SK-N-SH (cell line): ENCODE data around the gene SLC8A1. TPM values are rescaled to one million over a fixed set of nuclear protein-coding genes. Genes with fewer than 3 reads are reported as not detected.

Source experiments
- CTCF ChIA-PET: fragments of 300-600, 350-600 bp; formaldehyde crosslinking; extraction: SDS; loops from one replicate; lab custom pipeline; 2021; lab: Yijun Ruan, JAX
- POLR2A ChIA-PET: fragments of 350-600 bp; sonication (Branson Sonifier 250); formaldehyde crosslinking; extraction: SDS; loops from one replicate; lab custom pipeline; 2020; ENCODE audit warnings: antibody characterized with exemption, inconsistent platforms; lab: Yijun Ruan, JAX
- DNase-seq: peaks from one replicate; pipeline ENCODE4 v3.0.0; 2012
- H2AFZ ChIP-seq: fragments of 200-600 bp; sonication (generic); 2 replicates; pipeline ENCODE4 v1.8.1; 2016; ENCODE audit warnings: antibody characterized with exemption, mild to moderate bottlenecking, low read depth
- H3F3A ChIP-seq: fragments of 200-600 bp; sonication (generic); replicated peaks from 2 replicates; pipeline ENCODE3; 2016; ENCODE audit warnings: antibody characterized with exemption, mild to moderate bottlenecking; ENCODE audit not compliant: insufficient read depth
- H3K27ac ChIP-seq, 2 experiments: fragments of 200-500 bp in 1 of 2; fragments of 200-600 bp in 1 of 2; sonication (Bioruptor generic) in 1 of 2; sonication (generic), shearing (Covaris generic) in 1 of 2; 2 replicates each; pipeline versions ENCODE4 v1.5.1 to v1.6.1; 2014 to 2016; ENCODE audit warnings: low read depth in 2 of 2, inconsistent platforms in 1 of 2, low read length in 1 of 2, mild to moderate bottlenecking in 1 of 2, mixed read lengths in 1 of 2
- H3K27me3 ChIP-seq: fragments of 200-600 bp; sonication (generic), shearing (Covaris generic); 2 replicates; pipeline ENCODE4 v1.6.1; 2016; ENCODE audit warnings: mixed run types; ENCODE audit not compliant: insufficient read depth
- H3K36me3 ChIP-seq, 2 experiments: fragments of 200-500 bp in 1 of 2; fragments of 200-600 bp in 1 of 2; sonication (Bioruptor generic) in 1 of 2; sonication (generic) in 1 of 2; replicated peaks in 1 of 2; 2 replicates each; pipeline versions ENCODE3 to v1.5.1; 2014 to 2016; ENCODE audit warnings: low read length in 1 of 2, mild to moderate bottlenecking in 1 of 2; ENCODE audit not compliant: insufficient read depth in 2 of 2, control insufficient read depth in 1 of 2
- H3K4me1 ChIP-seq, 2 experiments: fragments of 200-500 bp in 1 of 2; fragments of 200-600 bp in 1 of 2; sonication (Bioruptor generic) in 1 of 2; sonication (generic), shearing (Covaris generic) in 1 of 2; 2 replicates each; pipeline versions ENCODE4 v1.5.1 to v1.6.1; 2014 to 2016; ENCODE audit warnings: low read depth in 1 of 2, low read length in 1 of 2, mixed run types in 1 of 2; ENCODE audit not compliant: insufficient read depth in 2 of 2, control insufficient read depth in 1 of 2
- H3K4me2 ChIP-seq: fragments of 200-600 bp; sonication (generic), shearing (Covaris generic); 2 replicates; pipeline ENCODE4 v1.6.1; 2017; ENCODE audit warnings: mixed run types
- H3K4me3 ChIP-seq, 2 experiments: fragments of 200-500 bp in 1 of 2; fragments of 200-600 bp in 1 of 2; sonication (Bioruptor generic) in 1 of 2; sonication (generic), shearing (Covaris generic) in 1 of 2; 2 replicates each; pipeline versions ENCODE4 v1.5.1 to v1.8.1; 2014 to 2016; ENCODE audit warnings: low read depth in 2 of 2, inconsistent platforms in 1 of 2, low read length in 1 of 2, mild to moderate bottlenecking in 1 of 2, mixed read lengths in 1 of 2, moderate library complexity in 1 of 2
- H3K79me2 ChIP-seq: fragments of 200-600 bp; sonication (generic); 2 replicates; pipeline ENCODE4 v1.8.1; 2017; ENCODE audit warnings: mild to moderate bottlenecking; ENCODE audit not compliant: insufficient read depth
- H3K9ac ChIP-seq: fragments of 200-600 bp; sonication (generic); 2 replicates; pipeline ENCODE4 v1.6.1; 2017; ENCODE audit warnings: mixed run types
- H3K9me2 ChIP-seq: fragments of 200-600 bp; sonication (generic); 2 replicates; pipeline ENCODE4 v1.6.1; 2017; ENCODE audit warnings: mixed run types
- H3K9me3 ChIP-seq: fragments of 200-600 bp; sonication (generic); 2 replicates; pipeline ENCODE4 v1.6.1; 2017; ENCODE audit warnings: mixed run types, mild to moderate bottlenecking, moderate library complexity
- H4K20me1 ChIP-seq: fragments of 200-600 bp; sonication (generic); 2 replicates; pipeline ENCODE4 v1.6.1; 2017; ENCODE audit warnings: mild to moderate bottlenecking, mixed run types; ENCODE audit not compliant: insufficient read depth
- CTCF ChIP-seq: fragments of 200-600 bp; sonication (generic); IDR thresholded peaks from 2 replicates; pipeline ENCODE4 v1.6.1; 2017; ENCODE audit warnings: antibody characterized with exemption, mild to moderate bottlenecking, moderate library complexity
- EZH2phosphoT487 ChIP-seq: fragments of 200-600 bp; sonication (generic); IDR thresholded peaks from 2 replicates; pipeline ENCODE4 v1.6.1; 2017; ENCODE audit warnings: low read depth, mixed run types, mild to moderate bottlenecking, antibody characterized with exemption, moderate library complexity, borderline replicate concordance
- GATA2 ChIP-seq: sonication (generic); formaldehyde crosslinking; IDR thresholded peaks from 2 replicates; pipeline ENCODE4 v1.5.0; 2020; ENCODE audit warnings: mild to moderate bottlenecking, missing genetic modification reagents
- JUND ChIP-seq: IDR thresholded peaks from 2 replicates; pipeline ENCODE4 v1.4.0; 2012
- NFIC ChIP-seq: IDR thresholded peaks from 2 replicates; pipeline ENCODE4 v1.4.0; 2012; ENCODE audit warnings: borderline replicate concordance
- POLR2AphosphoS5 ChIP-seq: IDR thresholded peaks from 2 replicates; pipeline ENCODE4 v1.6.1; 2012; ENCODE audit warnings: low read depth, low read length
- RAD21 ChIP-seq: IDR thresholded peaks from 2 replicates; pipeline ENCODE4 v1.6.1; 2012; ENCODE audit warnings: mild to moderate bottlenecking, low read length
- RCOR1 ChIP-seq: fragments of 150-350 bp; IDR thresholded peaks from 2 replicates; pipeline ENCODE4 v1.6.1; 2017; ENCODE audit warnings: antibody characterized with exemption, low read length
- REST ChIP-seq: IDR thresholded peaks from 2 replicates; pipeline ENCODE4 v1.6.1; 2012; ENCODE audit warnings: mild to moderate bottlenecking, low read depth, low read length, moderate library complexity
- RFX5 ChIP-seq: IDR thresholded peaks from 2 replicates; pipeline ENCODE4 v1.6.1; 2012; ENCODE audit warnings: mild to moderate bottlenecking, improper control_type of control experiment, low read length
- RXRA ChIP-seq: IDR thresholded peaks from 2 replicates; pipeline ENCODE4 v1.4.0; 2012; ENCODE audit warnings: low read depth, mild to moderate bottlenecking, borderline replicate concordance
- SIN3A ChIP-seq: IDR thresholded peaks from 2 replicates; pipeline ENCODE4 v1.6.1; 2012; ENCODE audit warnings: low read depth, mild to moderate bottlenecking, low read length, moderate library complexity, borderline replicate concordance
- TCF12 ChIP-seq: IDR thresholded peaks from 2 replicates; pipeline ENCODE4 v1.4.0; 2012
- WGBS: methylation state at CpG from one replicate; pipeline ENCODE4 v1.1.6; 2017; ENCODE audit warnings: low lambda C conversion rate; 5-methylcytosine and 5-hydroxymethylcytosine counted together
- polyA plus RNA-seq, 3 experiments: library from polyadenylated mRNA; depleted of rRNA; stranded (reverse); fragments of >200 nt; gene quantifications; 2 replicates each; pipeline ENCODE4 v1.2.3, GENCODE V29; 2012
- TF ChIP-seq, protein P1 (sequence below): IDR thresholded peaks from 2 replicates; pipeline ENCODE4; 2012
- TF ChIP-seq, protein P2 (sequence below): fragments of 150-350 bp; IDR thresholded peaks from 2 replicates; pipeline ENCODE4 v1.6.1; 2016; ENCODE audit warnings: mild to moderate bottlenecking, low read depth, low read length

The SLC8A1 gene
- polyA plus RNA-seq, 1 of the 3 experiments (the other 2 are of a cell fraction), result 3.2 TPM

DNA sequence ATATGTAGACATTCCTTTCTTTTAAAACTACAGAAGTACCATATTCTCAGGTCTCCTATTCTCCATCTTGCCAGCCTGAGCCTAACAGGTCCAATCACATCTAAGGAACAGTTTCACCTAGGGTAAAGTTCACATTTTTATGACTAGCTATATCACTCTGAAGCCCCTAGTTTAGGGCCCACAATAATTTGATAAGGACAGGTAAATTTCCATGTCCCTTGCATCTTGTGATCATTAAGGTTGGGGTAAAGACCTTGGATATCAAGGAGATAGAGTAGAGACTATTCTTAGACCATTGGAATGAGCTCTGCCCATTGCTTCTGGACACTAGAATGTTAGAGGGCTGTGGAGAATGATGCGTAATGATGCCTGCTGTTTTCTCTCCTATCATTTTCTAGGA is 185.7 kb downstream of the SLC8A1 start:
- H3K4me3 ChIP-seq, result no peak overlapping the region
- WGBS, result 82% methylated on average over 1 of the region's 1 CpG
- H3K9me3 ChIP-seq, result no peaks in the 10 kb centered on the region
- H3K9me2 ChIP-seq, result no peaks in the 10 kb centered on the region
- H3F3A ChIP-seq, result no peaks in the 10 kb centered on the region
- no peaks in the 10 kb centered on the region for H3K36me3 ChIP-seq
- no peak overlapping the region for H3K9ac ChIP-seq
- H3K27ac ChIP-seq, result no peak overlapping the region
- ChIA-PET POLR2A (no interaction called here), CTCF (interaction anchor here (0.5 to 1.8 kb wide), 4 partner anchors 13 to 352 kb away, joined by 3 to 5 read pairs (median 3); no protein-coding TSS in a partner anchor)
- no peaks in the 10 kb centered on the region for H3K79me2 ChIP-seq
- no peak overlapping the region for H3K4me2 ChIP-seq
- H4K20me1 ChIP-seq, result no peaks in the 10 kb centered on the region
- no peaks in the 10 kb centered on the region for H3K27me3 ChIP-seq
- H2AFZ ChIP-seq, result no peak overlapping the region
- no peaks in the 10 kb centered on the region; a peak in 1 of 4 replicates for H3K4me1 ChIP-seq
- TF ChIP-seq NFIC (no peak), POLR2AphosphoS5 (no peak), RAD21 (no peak)
- DNase-seq, result no peak

- H3K79me2 ChIP-seq, result no peaks in the 10 kb centered on the region
- POLR2A ChIA-PET, result no interaction called here
- no peak overlapping the region for H3K27ac ChIP-seq
- no peaks in the 10 kb centered on the region for H3K27me3 ChIP-seq
- H2AFZ ChIP-seq, result no peak overlapping the region
- no peaks in the 10 kb centered on the region for H3F3A ChIP-seq
- no peak for DNase-seq
- H4K20me1 ChIP-seq, result no peaks in the 10 kb centered on the region
- H3K36me3 ChIP-seq, result no peaks in the 10 kb centered on the region
- H3K4me1 ChIP-seq, result no peaks in the 10 kb centered on the region; a peak in 1 of 4 replicates
- no peaks in the 10 kb centered on the region for H3K9me2 ChIP-seq
- H3K9ac ChIP-seq, result no peak overlapping the region
- CTCF ChIA-PET, result interaction anchor here (0.5 kb wide), 1 partner anchor 23 kb away, joined by 3 read pairs; no protein-coding TSS in a partner anchor
- no peak for TF ChIP-seq CTCF
- TF ChIP-seq GATA2, result peak; percentile 37
- no peak overlapping the region for H3K4me2 ChIP-seq
- no peaks in the 10 kb centered on the region for H3K9me3 ChIP-seq
- no peak overlapping the region for H3K4me3 ChIP-seq
Observed at GRCh38 chr2:40265602-40266001, 186.3 kb downstream of the SLC8A1 start.

- WGBS, result 79% methylated on average over 2 of the region's 2 CpGs
- ChIA-PET CTCF (interaction anchor here (0.6 to 2.1 kb wide), 3 partner anchors 12 to 360 kb away, joined by 3 to 7 read pairs (median 4); no protein-coding TSS in a partner anchor), POLR2A (no interaction called here)
- no peak for TF ChIP-seq POLR2AphosphoS5
- TF ChIP-seq JUND, result no peak
- no peak for TF ChIP-seq SIN3A
- TF ChIP-seq EZH2phosphoT487, result no peak
- no peak for TF ChIP-seq RXRA
- no peak for TF ChIP-seq TCF12
- no peak for TF ChIP-seq RFX5
- no peak for TF ChIP-seq RAD21
- TF ChIP-seq, protein P1, sequence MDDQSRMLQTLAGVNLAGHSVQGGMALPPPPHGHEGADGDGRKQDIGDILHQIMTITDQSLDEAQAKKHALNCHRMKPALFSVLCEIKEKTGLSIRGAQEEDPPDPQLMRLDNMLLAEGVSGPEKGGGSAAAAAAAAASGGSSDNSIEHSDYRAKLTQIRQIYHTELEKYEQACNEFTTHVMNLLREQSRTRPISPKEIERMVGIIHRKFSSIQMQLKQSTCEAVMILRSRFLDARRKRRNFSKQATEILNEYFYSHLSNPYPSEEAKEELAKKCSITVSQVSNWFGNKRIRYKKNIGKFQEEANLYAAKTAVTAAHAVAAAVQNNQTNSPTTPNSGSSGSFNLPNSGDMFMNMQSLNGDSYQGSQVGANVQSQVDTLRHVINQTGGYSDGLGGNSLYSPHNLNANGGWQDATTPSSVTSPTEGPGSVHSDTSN, result no peak
- no peak for TF ChIP-seq REST
- no peak for TF ChIP-seq RCOR1
- TF ChIP-seq, protein P2, sequence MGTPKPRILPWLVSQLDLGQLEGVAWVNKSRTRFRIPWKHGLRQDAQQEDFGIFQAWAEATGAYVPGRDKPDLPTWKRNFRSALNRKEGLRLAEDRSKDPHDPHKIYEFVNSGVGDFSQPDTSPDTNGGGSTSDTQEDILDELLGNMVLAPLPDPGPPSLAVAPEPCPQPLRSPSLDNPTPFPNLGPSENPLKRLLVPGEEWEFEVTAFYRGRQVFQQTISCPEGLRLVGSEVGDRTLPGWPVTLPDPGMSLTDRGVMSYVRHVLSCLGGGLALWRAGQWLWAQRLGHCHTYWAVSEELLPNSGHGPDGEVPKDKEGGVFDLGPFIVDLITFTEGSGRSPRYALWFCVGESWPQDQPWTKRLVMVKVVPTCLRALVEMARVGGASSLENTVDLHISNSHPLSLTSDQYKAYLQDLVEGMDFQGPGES, result no peak
Observed at GRCh38 chr2:40261042-40261441, 190.8 kb downstream of the SLC8A1 start.

More at GRCh38 chr2:40261042-40261441, 190.8 kb downstream of the SLC8A1 start:
- Histone ChIP-seq H3K79me2 (no peaks in the 10 kb centered on the region), H3K9me3 (no peaks in the 10 kb centered on the region), H3K4me1 (peaks cover 0 to 6% of the 10 kb centered on the region in 2 experiments; a peak in 3 of 4 replicates), H3K27ac (no peak overlapping the region), H3F3A (no peaks in the 10 kb centered on the region), H3K36me3 (no peaks in the 10 kb centered on the region), H3K9me2 (no peaks in the 10 kb centered on the region), H3K27me3 (no peaks in the 10 kb centered on the region), H4K20me1 (no peaks in the 10 kb centered on the region), H3K4me2 (no peak overlapping the region), H3K9ac (no peak overlapping the region), H2AFZ (no peak overlapping the region), H3K4me3 (no peak overlapping the region)
- no peak for DNase-seq
